HG02588 (cell line): ENCODE data around the gene PTPRD.

Source experiments
- ATAC-seq: cut with Tn5 transposase; IDR thresholded peaks from one replicate; pipeline ENCODE4 v1.9.1; 2021; ENCODE audit warnings: mild to moderate bottlenecking, moderate library complexity; ENCODE audit not compliant: unreplicated experiment

The PTPRD gene

DNA sequence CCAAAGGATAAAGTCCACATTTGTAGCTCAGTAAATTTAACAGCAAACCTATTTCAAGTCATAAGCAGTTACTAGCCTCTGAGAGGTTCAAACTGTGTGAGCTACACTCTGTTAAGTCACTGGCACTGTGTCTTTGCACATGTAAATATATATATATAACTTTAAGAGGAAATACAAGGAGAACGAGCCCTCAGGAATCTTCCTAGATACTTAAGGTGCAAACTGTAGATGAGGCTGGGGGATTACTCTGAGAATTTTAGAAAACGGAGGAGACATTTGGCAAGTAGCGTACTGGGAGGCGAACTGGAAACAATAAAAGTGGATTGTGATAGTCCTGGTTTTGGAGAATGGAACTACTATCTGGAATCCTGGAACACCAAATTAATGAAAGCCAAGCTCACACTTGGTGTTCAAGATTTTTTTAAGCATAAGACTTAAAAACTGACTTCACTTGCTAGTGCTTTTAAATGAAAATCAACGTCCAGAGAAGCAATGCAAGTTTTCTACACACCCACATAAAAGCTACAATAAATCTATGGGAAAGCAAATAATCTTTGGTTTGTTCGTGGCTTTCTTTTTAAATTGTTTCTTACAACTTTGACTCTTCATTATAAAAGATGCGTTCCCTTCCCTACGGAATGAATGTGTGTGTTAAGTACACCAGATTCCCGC lies 1756.3 kb downstream of the PTPRD start:
- ATAC-seq: no peak

DNA sequence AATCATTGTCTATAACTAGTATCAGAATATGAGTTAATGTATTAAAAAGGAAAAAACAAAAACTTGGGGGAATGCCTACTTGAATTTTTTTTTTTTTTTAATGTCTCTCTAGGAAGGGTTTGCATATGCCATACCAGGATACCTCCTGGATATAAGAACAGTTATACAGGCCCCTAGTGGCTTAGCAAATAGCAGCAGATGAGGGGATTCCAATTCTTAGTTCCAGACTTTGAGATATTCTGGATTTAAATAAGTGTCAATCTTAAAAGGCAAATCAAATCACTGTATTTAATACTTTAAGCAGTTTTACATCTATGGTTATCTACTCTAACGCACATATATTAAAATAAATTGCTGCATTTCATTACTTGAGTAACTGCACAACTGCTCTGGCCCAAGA lies 1757.8 kb downstream of the PTPRD start:
- ATAC-seq: no peak

DNA sequence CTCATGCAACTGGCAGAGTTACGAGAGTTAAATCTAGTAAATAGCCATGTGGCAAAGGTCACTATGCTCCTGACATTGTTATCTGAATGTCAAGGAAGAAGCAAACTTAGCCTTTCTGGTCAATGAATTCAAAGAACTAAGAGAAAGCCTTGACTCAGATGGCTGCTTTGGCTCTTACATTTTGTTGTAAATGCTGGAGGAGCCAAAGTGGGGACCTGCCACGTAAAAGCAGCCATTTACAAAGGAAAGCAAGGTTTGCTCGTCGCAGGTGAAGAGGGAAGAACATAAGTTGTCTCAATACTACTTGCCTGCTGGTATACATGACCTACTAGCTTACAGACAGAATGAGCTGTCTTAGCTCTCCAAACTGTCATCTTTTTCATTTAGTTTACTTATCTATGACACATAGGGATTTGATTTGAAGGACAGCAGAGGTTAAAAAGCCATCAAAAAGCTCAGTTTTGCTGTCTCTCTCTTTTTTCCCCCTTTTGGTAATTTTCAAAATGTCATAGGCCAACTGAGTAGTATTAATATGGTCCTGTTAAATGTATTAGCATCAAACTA lies 1760.4 kb downstream of the PTPRD start:
- ATAC-seq: no peak

GRCh38 chr9:8850914-8851313 lies 1761.9 kb downstream of the PTPRD start:
- no peak for ATAC-seq

DNA sequence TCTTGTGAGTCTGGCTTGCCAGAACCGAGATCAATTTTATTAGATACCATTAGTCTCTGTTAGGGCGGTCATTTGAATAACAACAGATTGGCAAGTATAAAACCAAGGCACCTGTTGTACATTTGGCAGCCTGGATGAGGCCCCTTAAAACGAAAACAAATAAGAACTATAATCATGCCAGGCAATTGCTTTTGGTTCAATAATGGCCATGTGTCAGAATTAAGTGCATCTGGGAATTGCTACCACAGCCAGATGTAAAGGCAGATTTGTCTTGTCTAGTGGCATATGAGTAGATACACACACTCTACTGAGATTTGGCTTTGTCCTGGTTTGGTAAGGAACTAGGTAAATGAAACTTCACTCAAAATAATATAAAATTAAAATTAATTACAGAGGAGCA lies 1767.0 kb downstream of the PTPRD start:
- no peak for ATAC-seq

DNA sequence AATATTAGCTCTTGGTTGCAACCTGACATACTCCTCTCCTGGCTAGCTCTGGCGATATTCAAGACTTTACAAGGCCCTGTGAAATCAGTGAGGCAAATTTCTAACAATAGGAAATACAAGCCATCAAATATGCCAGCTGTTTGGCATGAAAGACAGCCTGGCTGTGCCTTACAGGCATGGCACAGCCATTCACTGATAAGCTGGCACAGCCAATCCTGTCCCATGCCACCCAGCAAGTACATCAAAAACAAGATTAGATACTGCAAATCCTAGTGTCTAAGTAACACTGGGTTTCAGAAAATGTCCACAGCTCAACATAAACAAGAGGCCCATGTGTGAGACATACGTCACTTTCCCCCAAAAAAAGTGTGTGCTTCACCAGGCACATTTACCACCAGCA lies 1767.4 kb downstream of the PTPRD start:
- ATAC-seq: no peak

- no peak for ATAC-seq
These were observed 1768.3 kb downstream of the PTPRD start for GRCh38 chr9:8844549-8844948.

- no peak for ATAC-seq
These were observed 1770.2 kb downstream of the PTPRD start for GRCh38 chr9:8842402-8843193.

GRCh38 chr9:8838136-8838535 lies 1774.7 kb downstream of the PTPRD start:
- no peak for ATAC-seq

GRCh38 chr9:8835291-8835690 lies 1777.5 kb downstream of the PTPRD start:
- no peak for ATAC-seq

- ATAC-seq: no peak
These were observed 1779.8 kb downstream of the PTPRD start for GRCh38 chr9:8832955-8833354.

DNA sequence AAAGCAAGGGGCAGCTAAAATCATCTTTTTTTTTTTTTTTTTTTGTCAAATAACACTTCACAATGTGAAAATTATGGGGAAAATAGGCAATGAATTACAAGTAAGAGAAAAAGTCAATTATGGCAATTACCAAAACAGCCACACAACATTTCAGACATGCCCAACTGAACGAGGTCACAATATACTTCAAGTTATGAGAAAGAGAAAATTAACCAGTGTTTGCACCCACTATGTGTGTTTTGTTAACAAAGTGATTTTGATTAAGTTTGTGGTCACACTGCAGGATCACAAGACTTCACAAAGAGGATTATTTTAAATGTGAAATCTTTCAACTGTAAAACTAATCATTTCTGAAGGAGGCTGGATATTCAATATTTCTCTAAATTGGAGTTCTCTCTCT lies 1780.4 kb downstream of the PTPRD start:
- no peak for ATAC-seq

GRCh38 chr9:8831568-8831967 lies 1781.2 kb downstream of the PTPRD start:
- no peak for ATAC-seq

DNA sequence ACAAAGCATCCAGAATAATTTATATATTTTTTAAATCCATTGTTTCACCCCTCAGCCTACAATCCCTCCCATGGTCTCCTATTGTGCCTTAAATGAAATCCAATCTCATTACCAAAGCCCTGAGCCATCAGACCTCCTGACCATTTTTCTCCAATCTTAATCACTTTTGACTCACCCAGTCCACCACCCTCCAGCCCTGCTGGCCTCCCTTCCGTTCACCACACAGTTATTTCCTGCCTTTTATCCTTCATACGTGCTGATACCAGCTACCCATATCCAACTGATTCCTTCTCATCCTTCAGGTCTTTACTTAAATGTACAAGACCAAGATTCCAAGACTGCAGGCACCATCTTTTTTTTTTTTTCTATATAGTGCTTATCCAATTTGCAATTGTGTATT lies 1786.5 kb downstream of the PTPRD start:
- no peak for ATAC-seq

DNA sequence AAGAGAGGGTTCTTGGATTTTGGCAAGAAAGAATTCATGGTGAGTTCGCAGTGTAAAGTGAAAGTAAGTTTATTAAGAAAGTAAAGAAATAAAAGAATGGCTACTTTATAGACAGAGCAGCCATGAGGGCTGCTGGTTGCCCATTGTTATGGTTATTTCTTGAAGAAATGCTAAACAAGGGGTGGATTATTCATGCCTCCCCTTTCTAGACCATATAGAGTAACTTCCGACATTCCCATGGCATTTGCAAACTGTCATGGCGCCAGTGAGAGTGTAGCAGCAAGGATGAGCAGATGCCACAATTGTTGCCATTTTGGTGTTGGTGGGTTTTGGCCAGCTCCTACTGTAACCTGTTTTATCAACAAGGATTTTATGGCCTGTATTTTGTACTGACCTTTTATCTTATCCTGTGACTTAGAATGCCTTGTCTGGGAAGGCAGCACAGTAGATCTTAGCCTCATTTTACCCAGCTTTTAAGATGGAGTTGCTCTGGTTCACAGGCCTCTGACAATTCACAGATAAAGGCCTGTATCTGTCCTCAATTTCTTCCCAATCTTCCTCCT lies 1787.1 kb downstream of the PTPRD start:
- no peak for ATAC-seq

DNA sequence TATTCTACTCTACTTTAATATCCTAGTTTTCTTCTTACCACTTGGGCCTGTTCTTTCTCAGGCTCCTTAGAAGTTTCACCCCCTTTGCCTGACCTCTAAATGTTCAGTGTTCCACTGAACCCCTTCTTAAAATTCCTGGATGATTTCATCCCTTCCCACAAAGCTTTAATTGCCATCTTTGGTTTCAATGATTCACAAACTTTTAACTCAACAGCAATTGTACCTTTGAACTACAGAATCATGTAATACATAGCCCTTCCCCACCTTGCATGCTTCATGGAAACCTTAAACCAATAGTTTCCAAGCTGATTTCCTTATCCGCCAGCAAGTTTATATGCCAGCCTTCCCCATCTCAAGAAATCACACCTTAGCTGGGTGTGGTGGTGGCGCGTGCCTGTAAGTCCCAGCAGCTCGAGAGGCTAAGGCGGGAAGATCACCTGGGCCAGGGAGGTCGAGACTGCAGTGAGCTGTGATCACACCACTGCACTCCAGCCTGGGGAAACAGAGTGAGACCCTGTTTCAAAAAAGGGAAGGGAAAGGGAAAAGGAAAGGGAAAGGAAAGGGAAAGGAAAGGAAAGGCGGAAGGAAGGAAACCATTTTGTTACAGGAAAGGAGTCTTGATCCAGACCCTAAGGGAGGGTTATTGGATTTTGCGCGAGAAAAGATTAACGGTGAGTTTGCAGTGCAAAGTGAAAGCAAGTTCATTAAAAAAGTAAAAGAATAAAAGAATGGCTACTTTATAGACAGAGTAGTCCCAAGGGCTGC lies 1789.5 kb downstream of the PTPRD start:
- no peak for ATAC-seq

- no peak for ATAC-seq
These were observed 1790.2 kb downstream of the PTPRD start for GRCh38 chr9:8822667-8823025.

DNA sequence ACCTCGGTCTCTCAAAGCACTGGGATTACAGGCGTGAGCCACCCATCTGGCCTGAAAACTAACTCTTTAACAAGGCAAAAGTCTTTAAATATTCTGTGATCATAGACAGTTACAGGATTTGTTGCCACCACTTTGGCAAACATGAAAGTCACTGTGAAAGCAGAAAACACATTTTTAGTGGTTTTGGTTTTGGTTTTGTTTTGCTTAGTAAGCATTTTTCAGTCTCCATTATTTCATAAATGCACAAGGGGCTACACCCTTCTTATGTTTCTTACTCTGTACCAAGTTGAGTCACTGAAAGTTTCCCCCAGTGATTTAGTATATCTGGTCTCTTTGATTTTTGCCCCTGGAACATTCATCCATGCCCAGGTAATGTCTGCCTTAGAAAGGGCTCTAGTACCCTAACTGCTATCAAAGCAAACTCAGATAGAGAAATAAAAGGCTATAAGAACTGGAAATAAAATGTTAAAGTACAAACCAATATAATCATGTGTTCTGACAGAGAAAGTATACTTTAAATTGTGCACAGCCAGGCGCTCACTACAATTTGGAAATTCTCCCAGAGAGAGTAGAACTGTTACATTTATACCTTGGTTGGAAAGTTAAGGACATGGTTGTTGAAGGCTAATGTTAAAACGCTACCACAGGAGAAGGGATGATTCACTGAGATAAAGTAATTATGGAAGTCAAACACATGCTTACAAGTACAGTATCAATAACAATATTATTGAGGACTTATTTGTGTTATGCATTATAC lies 1790.7 kb downstream of the PTPRD start:
- no peak for ATAC-seq

DNA sequence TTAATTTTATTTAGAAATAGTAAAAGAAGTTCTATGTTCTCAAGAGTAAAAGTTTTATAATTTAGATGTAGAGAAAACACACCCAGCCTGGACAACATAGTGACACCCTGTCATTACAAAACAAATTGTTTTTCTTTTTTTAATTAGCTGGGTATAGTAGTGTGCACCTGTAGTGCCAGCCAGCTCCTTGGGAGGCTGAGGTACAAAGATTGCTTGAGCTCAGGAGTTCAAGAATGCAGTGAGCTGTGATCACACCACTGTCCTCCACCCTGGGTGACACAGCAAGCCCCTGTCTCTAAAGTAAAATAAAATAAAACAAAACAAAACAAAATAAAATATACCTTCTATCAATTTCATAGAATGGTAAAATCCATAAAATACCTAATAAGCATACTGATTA lies 1795.5 kb downstream of the PTPRD start:
- no peak for ATAC-seq

DNA sequence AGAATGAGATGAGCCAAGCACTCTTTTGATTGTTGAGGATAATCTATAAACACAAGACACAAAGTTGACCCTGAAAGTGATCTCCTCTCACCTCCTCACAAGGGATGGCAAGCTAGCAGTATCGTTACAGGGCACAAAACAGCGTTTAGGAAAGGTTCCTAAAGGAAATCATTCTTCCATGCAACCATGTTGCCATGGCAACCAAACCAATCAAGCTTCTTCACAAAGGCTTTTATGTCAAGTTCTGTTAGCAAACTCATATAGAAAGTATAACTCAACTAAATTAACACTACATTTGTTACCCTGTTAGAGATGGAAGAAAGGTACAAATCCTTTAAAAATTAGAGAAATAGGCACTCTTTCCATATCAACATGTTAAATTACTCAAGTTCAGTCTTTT lies 1796.4 kb downstream of the PTPRD start:
- ATAC-seq: no peak

DNA sequence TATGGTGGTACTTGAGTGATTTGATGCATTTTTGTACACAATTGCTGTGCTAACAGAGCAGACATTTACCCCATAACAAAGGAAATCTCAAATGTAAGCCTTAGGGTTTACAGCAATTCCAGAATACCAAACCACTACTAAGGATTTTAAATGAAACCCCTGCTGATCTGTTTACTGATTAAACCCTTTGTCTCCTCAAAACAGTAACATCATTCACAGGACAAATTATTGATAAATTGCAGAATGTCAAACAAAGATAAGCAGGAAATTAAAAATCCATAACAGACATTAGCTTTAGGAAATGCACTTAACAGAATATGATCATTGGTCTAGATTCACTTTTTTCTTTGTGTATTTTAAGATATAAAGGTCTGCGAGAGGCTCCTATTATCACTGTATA lies 1796.9 kb downstream of the PTPRD start:
- no peak for ATAC-seq
